WTC11 (cell line): ENCODE measurements around the gene UBR4.

Experiments
- ATF1 ChIP-seq: sonication (generic); formaldehyde crosslinking; IDR thresholded peaks from 2 replicates; pipeline ENCODE4 v1.8.1; 2023; ENCODE audit warnings: mild to moderate bottlenecking, moderate library complexity, missing genetic modification reagents
- ATF6 ChIP-seq: sonication (generic); formaldehyde crosslinking; IDR thresholded peaks from 2 replicates; pipeline ENCODE4 v1.8.1; 2023; ENCODE audit warnings: mild to moderate bottlenecking, missing genetic modification reagents
- E2F4 ChIP-seq: sonication (generic); formaldehyde crosslinking; IDR thresholded peaks from 2 replicates; pipeline ENCODE4 v1.8.1; 2022; ENCODE audit warnings: low read depth, mild to moderate bottlenecking, moderate library complexity, missing genetic modification reagents, borderline replicate concordance
- FOXK1 ChIP-seq: sonication (generic); formaldehyde crosslinking; IDR thresholded peaks from 2 replicates; pipeline ENCODE4 v1.8.0; 2022; ENCODE audit warnings: mild to moderate bottlenecking, moderate library complexity, missing genetic modification reagents
- TEAD4 ChIP-seq: sonication (generic); formaldehyde crosslinking; IDR thresholded peaks from 2 replicates; pipeline ENCODE4 v1.8.0; 2022; ENCODE audit warnings: mild to moderate bottlenecking, missing genetic modification reagents
- ZNF121 ChIP-seq: sonication (generic); formaldehyde crosslinking; IDR thresholded peaks from 2 replicates; pipeline ENCODE4 v1.8.0; 2023; ENCODE audit warnings: missing genetic modification reagents
- ZNF317 ChIP-seq: sonication (generic); formaldehyde crosslinking; IDR thresholded peaks from 2 replicates; pipeline ENCODE4 v1.8.1; 2023; ENCODE audit warnings: low read depth, mild to moderate bottlenecking, moderate library complexity, missing genetic modification reagents, borderline replicate concordance
- TF ChIP-seq, protein P1 (sequence below): fragments of 200-600 bp; IDR thresholded peaks from 2 replicates; pipeline ENCODE4 v1.8.0; 2022; ENCODE audit warnings: antibody characterized with exemption
- TF ChIP-seq, protein P2 (sequence below): sonication (generic); formaldehyde crosslinking; IDR thresholded peaks from 2 replicates; pipeline ENCODE4 v1.8.1; 2022; ENCODE audit warnings: missing genetic modification reagents, borderline replicate concordance
- TF ChIP-seq, protein P3 (sequence below): sonication (generic); formaldehyde crosslinking; IDR thresholded peaks from 2 replicates; pipeline ENCODE4 v1.8.1; 2023; ENCODE audit warnings: mild to moderate bottlenecking, moderate library complexity, missing genetic modification reagents

DNA sequence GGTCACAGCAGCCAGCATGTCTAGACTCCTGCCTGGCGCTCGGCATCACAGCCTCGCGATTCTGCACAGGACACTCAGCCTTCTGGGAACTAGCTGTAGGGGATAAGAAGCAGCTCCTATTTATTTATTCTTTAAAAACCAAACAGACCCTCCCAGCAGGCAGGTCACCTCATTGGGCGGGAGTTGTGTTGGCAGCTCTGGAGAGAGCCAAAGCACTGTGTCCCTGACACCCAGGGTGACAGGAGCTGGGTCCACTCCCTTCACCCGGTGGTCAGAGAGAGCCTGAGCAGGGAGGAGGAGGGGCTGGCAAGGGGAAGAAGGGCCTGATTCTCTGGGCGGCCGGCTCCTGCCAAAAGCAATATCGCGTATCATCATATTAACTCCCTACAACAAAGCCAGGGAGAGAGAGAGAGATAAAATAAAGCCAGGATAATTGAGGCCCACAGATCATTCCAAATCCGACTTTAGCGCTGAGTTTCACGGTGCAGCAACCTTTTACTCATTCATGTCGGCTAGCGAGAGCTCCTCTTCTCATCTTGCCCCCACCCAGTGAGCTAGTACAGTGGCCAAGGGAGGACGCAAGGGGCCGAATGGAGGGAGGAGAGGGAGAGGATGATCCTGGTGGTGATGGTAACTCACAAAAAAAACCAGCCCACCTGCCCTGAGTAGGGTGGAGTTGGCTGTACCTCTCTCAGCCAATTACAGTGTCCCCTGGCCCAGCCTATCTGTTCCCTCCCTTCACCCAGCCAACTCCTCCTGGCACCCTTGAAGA is 173.8 kb downstream of the UBR4 start:
- no peak for TF ChIP-seq TEAD4 (CRISPR knock-in tag)
- no peak for TF ChIP-seq ATF1
- no peak for TF ChIP-seq ZNF121 (CRISPR knock-in tag)
- TF ChIP-seq, protein P1, sequence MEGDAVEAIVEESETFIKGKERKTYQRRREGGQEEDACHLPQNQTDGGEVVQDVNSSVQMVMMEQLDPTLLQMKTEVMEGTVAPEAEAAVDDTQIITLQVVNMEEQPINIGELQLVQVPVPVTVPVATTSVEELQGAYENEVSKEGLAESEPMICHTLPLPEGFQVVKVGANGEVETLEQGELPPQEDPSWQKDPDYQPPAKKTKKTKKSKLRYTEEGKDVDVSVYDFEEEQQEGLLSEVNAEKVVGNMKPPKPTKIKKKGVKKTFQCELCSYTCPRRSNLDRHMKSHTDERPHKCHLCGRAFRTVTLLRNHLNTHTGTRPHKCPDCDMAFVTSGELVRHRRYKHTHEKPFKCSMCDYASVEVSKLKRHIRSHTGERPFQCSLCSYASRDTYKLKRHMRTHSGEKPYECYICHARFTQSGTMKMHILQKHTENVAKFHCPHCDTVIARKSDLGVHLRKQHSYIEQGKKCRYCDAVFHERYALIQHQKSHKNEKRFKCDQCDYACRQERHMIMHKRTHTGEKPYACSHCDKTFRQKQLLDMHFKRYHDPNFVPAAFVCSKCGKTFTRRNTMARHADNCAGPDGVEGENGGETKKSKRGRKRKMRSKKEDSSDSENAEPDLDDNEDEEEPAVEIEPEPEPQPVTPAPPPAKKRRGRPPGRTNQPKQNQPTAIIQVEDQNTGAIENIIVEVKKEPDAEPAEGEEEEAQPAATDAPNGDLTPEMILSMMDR = no peak
- no peak for TF ChIP-seq E2F4
- TF ChIP-seq FOXK1 (CRISPR knock-in tag) = no peak
- TF ChIP-seq ATF6 (CRISPR knock-in tag) = no peak
- TF ChIP-seq, protein P2, sequence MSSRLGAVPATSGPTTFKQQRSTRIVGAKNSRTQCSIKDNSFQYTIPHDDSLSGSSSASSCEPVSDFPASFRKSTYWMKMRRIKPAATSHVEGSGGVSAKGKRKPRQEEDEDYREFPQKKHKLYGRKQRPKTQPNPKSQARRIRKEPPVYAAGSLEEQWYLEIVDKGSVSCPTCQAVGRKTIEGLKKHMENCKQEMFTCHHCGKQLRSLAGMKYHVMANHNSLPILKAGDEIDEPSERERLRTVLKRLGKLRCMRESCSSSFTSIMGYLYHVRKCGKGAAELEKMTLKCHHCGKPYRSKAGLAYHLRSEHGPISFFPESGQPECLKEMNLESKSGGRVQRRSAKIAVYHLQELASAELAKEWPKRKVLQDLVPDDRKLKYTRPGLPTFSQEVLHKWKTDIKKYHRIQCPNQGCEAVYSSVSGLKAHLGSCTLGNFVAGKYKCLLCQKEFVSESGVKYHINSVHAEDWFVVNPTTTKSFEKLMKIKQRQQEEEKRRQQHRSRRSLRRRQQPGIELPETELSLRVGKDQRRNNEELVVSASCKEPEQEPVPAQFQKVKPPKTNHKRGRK (CRISPR knock-in tag) = no peak
- TF ChIP-seq, protein P3, sequence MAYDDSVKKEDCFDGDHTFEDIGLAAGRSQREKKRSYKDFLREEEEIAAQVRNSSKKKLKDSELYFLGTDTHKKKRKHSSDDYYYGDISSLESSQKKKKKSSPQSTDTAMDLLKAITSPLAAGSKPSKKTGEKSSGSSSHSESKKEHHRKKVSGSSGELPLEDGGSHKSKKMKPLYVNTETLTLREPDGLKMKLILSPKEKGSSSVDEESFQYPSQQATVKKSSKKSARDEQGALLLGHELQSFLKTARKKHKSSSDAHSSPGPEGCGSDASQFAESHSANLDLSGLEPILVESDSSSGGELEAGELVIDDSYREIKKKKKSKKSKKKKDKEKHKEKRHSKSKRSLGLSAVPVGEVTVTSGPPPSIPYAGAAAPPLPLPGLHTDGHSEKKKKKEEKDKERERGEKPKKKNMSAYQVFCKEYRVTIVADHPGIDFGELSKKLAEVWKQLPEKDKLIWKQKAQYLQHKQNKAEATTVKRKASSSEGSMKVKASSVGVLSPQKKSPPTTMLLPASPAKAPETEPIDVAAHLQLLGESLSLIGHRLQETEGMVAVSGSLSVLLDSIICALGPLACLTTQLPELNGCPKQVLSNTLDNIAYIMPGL (CRISPR knock-in tag) = no peak
- no peak for TF ChIP-seq ZNF317 (CRISPR knock-in tag)
